Effector CD8-positive, alpha-beta T cell (primary cell): ENCODE data around the gene NHLH2.

ENCODE experiments used
- DNase-seq: peaks from one replicate; lab custom pipeline; 2025; lab: John Stamatoyannopoulos, UW

Gene NHLH2

DNA sequence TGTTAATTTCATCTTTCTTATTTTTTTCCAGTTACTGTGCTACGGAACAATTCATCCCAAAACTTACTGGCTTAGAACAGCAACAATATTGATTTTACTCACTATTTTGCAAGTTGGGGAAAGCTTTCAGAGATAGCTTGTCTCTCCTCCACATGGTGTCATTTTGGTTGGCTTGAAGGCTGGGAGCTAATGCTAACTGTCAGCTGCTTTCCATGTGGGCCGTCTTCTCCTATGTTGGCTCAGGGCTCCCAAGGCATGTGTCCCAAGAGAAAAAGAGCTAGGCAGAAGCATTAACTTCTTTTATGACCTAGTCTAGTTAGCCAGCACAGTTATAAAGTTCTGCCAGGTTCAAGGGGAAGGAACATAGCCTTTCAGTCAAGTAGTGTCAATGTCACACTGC is 38.5 kb downstream of the NHLH2 start:
- no peak for DNase-seq

DNA sequence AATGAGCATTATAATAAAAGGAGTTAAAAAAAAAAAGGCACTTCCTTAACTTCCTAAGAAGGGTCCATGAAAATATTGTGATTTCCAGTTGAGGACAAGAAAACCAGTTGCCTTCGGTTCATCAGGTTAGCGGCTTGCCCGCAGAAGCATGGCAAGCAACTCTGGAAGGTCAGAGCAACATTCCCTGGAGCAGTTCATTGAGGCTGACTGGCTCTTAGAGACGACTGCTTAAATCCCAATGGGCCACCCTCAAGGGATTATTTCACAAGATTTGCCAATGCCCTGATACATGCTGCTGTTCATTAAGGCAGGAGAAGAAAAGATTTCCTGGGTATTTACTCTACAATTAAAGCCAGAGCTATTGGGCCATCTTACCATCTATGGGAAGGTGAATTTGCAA is 43.4 kb downstream of the NHLH2 start:
- DNase-seq, result no peak

DNA sequence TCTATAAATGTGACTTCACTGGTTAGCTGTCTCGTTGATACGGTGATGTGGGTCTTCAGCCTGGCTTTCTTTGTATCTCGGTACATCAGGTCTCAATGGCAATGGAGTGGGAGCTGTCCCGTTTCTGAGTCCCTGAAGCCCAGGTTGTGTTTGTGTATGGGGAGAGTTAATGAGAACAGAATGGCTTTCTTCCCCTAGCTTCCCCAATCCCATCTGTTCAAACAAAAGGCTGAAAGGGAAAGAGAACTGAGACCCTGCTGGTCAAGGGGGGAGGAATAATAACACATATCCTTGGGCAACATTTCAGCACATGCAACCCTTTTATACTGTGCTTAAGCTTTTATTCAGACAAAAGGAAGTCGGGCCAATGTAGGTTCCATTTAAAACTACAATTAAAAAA is 44.0 kb downstream of the NHLH2 start:
- no peak for DNase-seq

DNA sequence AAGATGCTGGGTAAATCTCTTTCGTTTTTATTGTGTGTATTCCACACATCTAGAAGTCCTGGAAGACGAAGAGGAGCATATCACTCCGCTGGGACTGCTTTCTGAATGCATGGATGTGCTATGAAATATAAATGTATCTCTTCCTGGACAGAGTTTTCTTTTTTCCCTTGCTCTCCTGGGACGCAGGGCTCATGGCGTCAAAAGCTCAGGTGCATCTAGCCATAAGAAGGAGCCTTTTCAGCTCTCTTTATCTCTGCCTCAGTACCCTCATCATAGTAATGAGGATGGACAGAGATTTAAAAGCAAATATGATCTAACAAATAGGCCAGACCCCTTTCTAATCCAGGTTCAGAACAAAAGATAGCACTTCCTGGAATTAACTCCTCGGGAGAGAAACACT is 44.9 kb downstream of the NHLH2 start:
- DNase-seq, result no peak

DNA sequence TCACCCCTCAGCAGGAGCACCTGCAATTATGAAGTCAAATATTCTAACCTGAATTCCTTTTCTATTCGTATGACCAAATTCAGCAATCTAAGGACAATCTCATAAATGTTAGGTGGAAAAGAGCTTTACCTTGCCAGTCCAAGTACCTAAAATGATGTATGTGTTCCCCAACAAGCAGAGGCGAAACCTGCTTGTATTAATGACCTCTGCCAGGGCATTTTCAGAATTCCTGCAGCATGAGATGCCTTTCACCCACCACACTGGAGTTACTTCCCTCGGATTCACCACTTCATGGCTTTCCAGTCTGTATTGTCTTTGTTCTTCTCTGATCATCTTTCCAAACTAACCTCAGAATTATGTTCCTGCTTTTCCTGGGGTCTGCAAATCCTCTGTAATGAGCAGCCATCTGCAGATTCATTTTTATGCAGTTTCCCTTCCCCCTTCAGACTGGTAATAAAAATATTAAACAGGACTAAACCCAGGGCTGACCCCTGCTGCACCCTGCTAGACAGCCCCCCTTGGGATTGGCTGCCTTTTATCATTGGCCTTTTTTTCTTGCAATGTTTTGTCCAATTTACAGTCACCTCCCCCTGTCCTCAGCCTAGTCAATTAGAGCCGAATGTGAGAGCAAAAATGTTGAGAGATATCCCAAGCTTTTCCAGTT is 45.8 kb downstream of the NHLH2 start:
- no peak for DNase-seq

DNA sequence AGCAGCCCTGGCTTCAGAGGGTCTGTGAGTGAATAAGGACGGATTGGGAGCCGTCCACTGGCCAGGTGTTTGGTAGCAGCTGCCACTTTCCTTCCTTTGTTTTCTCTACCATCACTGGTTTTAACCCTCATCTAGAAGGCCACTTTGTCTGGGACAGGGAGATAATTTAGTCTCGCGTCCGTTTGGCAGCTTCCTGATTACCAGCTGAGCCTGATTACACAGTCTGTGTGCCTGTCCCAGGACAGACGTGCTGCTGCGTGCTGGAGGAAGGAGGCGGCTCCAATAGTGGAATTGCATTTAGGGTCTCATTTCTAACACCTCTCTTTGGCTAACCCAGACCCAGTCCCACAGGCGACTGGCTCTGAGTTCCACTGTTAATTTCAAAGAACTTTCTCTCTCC is 47.8 kb downstream of the NHLH2 start:
- DNase-seq, result no peak

DNA sequence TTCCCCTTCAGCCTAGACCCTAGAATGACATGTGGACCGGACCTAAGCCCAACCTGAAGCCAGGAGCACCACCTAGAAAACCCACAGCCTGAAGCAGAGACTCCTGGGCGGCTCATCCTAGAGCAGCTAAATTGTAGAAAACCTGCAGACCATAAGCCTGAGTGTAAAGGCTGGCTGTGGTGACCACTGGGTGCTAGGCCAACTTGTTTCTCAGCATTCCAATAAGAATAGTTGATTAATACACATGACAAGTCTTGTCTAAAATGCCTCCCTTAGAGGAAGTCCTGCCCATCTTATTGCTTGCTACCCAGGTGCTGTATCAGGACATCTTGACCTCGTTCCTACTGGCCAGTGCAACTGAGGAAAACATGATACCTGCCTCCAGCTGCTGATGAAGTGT is 49.1 kb downstream of the NHLH2 start:
- no peak for DNase-seq

DNA sequence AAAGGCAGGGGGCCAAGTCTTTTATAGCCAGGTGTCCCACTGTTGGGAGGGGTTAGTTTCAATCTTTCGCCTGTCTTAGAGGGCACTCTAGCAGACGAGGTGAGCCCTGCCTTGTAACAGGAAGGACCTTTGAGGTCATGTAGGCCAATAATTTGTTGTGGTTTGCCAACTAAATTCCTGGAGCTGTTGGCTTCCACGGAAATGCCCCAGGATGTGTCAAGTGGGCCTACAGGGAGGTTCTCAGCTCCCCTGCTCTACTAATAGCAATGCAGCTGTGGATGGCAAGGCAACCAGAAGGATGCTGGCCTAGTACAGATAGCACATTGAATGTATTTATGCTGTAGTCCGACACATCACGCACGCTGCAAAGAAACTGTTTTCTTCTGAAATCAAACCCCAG is 50.1 kb downstream of the NHLH2 start:
- no peak for DNase-seq

DNA sequence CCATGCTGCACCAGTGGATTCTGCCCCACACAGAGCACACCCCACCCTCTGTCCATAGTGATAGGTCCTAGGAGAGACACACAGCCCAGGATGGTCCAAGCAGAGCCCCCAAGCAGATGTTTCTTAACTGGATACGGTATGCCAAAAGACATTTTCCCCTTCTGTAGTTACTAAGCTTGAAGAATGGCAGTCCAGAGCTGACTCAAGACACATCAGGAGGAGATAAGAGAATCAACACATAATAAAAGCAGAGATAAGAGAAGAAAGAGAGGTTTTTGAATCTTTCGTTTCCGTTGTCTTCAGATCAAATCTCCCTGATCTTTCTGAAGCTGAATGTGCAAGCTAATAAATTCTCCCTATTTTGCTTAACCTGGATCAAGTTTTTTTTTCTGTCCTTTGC is 50.6 kb downstream of the NHLH2 start:
- DNase-seq, result no peak
